ENCODE measurements around the gene TLX1. TPM values are rescaled to one million over a fixed set of nuclear protein-coding genes. Genes with fewer than 3 reads are reported as not detected.

TLX1 gene
- total RNA-seq, 4 donors from 2014 or later = not detected

- no peaks in the 10 kb centered on the region for H3K27me3 ChIP-seq
- TF ChIP-seq CTCF (IDR thresholded peaks at IDR 0.05) (no peak), POLR2A (IDR thresholded peaks at IDR 0.05) (no peak)
- no peaks in the 10 kb centered on the region for H3K9me3 ChIP-seq
- no peak overlapping the region for H3K4me3 ChIP-seq (replicated peaks in 1 of 3)
- WGBS, 2 donors = 74 to 78% methylated on average over 10 to 11 of the region's 11 CpGs
- DNase-seq = no peak
- H3K4me1 ChIP-seq = no peaks in the 10 kb centered on the region
- intact Hi-C loops (cut with DNase I) = no loop called here
- H3K27ac ChIP-seq = no peak overlapping the region
- H3K36me3 ChIP-seq = no peaks in the 10 kb centered on the region
Measured at GRCh38 chr10:101089520-101090299, 41.4 kb upstream of the TLX1 start.

GRCh38 chr10:101090597-101090996 lies 40.5 kb upstream of the TLX1 start:
- intact Hi-C loops (cut with DNase I) = no loop called here
- no peaks in the 10 kb centered on the region for H3K9me3 ChIP-seq
- H3K4me1 ChIP-seq = no peaks in the 10 kb centered on the region
- DNase-seq = no peak
- WGBS, 2 donors = 89 to 95% methylated on average over 5 of the region's 5 CpGs
- H3K4me3 ChIP-seq (replicated peaks in 1 of 3) = no peak overlapping the region
- H3K36me3 ChIP-seq = no peaks in the 10 kb centered on the region
- TF ChIP-seq CTCF (IDR thresholded peaks at IDR 0.05) (no peak), POLR2A (IDR thresholded peaks at IDR 0.05) (no peak)
- no peaks in the 10 kb centered on the region for H3K27me3 ChIP-seq
- no peak overlapping the region for H3K27ac ChIP-seq

- WGBS, 2 donors = 51 to 63% methylated on average over 12 of the region's 12 CpGs
- no peaks in the 10 kb centered on the region for H3K27me3 ChIP-seq
Measured at GRCh38 chr10:101091546-101092290, 39.4 kb upstream of the TLX1 start.

GRCh38 chr10:101092881-101093354 lies 38.2 kb upstream of the TLX1 start:
- no peak for DNase-seq
- H3K4me3 ChIP-seq (replicated peaks in 1 of 3) = no peak overlapping the region
- TF ChIP-seq POLR2A (IDR thresholded peaks at IDR 0.05) (no peak), CTCF (IDR thresholded peaks at IDR 0.05) (no peak)
- no peaks in the 10 kb centered on the region for H3K9me3 ChIP-seq
- intact Hi-C loops (cut with DNase I) = no loop called here
- H3K27ac ChIP-seq = no peak overlapping the region
- no peaks in the 10 kb centered on the region for H3K27me3 ChIP-seq
- no peaks in the 10 kb centered on the region for H3K4me1 ChIP-seq
- H3K36me3 ChIP-seq = no peaks in the 10 kb centered on the region
- 26 to 30% methylated on average over 5 to 8 of the region's 9 CpGs for WGBS, 2 donors

More at GRCh38 chr10:101091546-101092290, 39.4 kb upstream of the TLX1 start:
- Histone ChIP-seq H3K9me3 (no peaks in the 10 kb centered on the region), H3K36me3 (no peaks in the 10 kb centered on the region), H3K4me3 (replicated peaks in 1 of 3) (no peak overlapping the region), H3K27ac (no peak overlapping the region), H3K4me1 (no peaks in the 10 kb centered on the region)
- no peak for TF ChIP-seq POLR2A (IDR thresholded peaks at IDR 0.05)
- TF ChIP-seq CTCF (IDR thresholded peaks at IDR 0.05) = no peak
- DNase-seq = no peak
- intact Hi-C loops (cut with DNase I) = no loop called here
